ENCODE measurements around the gene FBXO44. TPM values are rescaled to one million over a fixed set of nuclear protein-coding genes. Genes with fewer than 3 reads are reported as not detected.

FBXO44 gene
- total RNA-seq, 1 experiment from 2014 or later = 19.3 TPM

- Histone ChIP-seq H3K27me3 (replicated peaks; ENCODE audit: insufficient read depth, low read depth, low read length, poor library complexity) (peaks cover 7% of the 10 kb centered on the region), H3K4me1 (ENCODE audit: insufficient read depth, low read length, poor library complexity, severe bottlenecking) (no peaks in the 10 kb centered on the region), H3K4me3 (ENCODE audit: low read depth, low read length, poor library complexity, severe bottlenecking) (no peak overlapping the region), H3K9me3 (ENCODE audit: low read depth, low read length, poor library complexity, severe bottlenecking) (no peaks in the 10 kb centered on the region), H3K27ac (ENCODE audit: low read depth, low read length, poor library complexity, severe bottlenecking) (no peak overlapping the region), H3K36me3 (ENCODE audit: insufficient read depth, low read length, poor library complexity, severe bottlenecking) (no peaks in the 10 kb centered on the region)
- DNase-seq (ENCODE audit: low spot score) = no peak
- BruUV-seq (replicated peaks) = no TSS peak
- intact Hi-C loops (cut with micrococcal nuclease; ENCODE audit: unreplicated experiment) = no loop called here
- ChIA-PET POLR2A (ENCODE audit: low non-redundant PET) (no interaction called here), CTCF (no interaction called here)
- TF ChIP-seq EZH2 (IDR thresholded peaks at IDR 0.05; ENCODE audit: borderline replicate concordance, low read depth, low read length, poor library complexity, severe bottlenecking) (no peak), CTCF (conservative IDR thresholded peaks at IDR 0.05; ENCODE audit: low read depth, low read length) (no peak)
Observed at GRCh38 chr1:11622398-11622797, 32.3 kb upstream of the FBXO44 start.

- H3K27ac ChIP-seq (ENCODE audit: low read depth, low read length, poor library complexity, severe bottlenecking) = no peak overlapping the region
- peaks cover 11% of the 10 kb centered on the region for H3K27me3 ChIP-seq (replicated peaks; ENCODE audit: insufficient read depth, low read depth, low read length, poor library complexity)
- BruUV-seq (replicated peaks) = no TSS peak
- ChIA-PET CTCF (no interaction called here), POLR2A (ENCODE audit: low non-redundant PET) (no interaction called here)
- TF ChIP-seq CTCF (conservative IDR thresholded peaks at IDR 0.05; ENCODE audit: low read depth, low read length) (no peak), EZH2 (IDR thresholded peaks at IDR 0.05; ENCODE audit: borderline replicate concordance, low read depth, low read length, poor library complexity, severe bottlenecking) (no peak)
- no peaks in the 10 kb centered on the region for H3K36me3 ChIP-seq (ENCODE audit: insufficient read depth, low read length, poor library complexity, severe bottlenecking)
- no peaks in the 10 kb centered on the region for H3K4me1 ChIP-seq (ENCODE audit: insufficient read depth, low read length, poor library complexity, severe bottlenecking)
- no peak overlapping the region for H3K4me3 ChIP-seq (ENCODE audit: low read depth, low read length, poor library complexity, severe bottlenecking)
- DNase-seq (ENCODE audit: low spot score) = no peak
- intact Hi-C loops (cut with micrococcal nuclease; ENCODE audit: unreplicated experiment) = no loop called here
- no peaks in the 10 kb centered on the region for H3K9me3 ChIP-seq (ENCODE audit: low read depth, low read length, poor library complexity, severe bottlenecking)
Observed at GRCh38 chr1:11623702-11624101, 31.0 kb upstream of the FBXO44 start.

GRCh38 chr1:11626551-11626950 lies 28.1 kb upstream of the FBXO44 start:
- ChIA-PET POLR2A (ENCODE audit: low non-redundant PET) (no interaction called here), CTCF (no interaction called here)
- no peaks in the 10 kb centered on the region for H3K9me3 ChIP-seq (ENCODE audit: low read depth, low read length, poor library complexity, severe bottlenecking)
- no peak overlapping the region for H3K4me3 ChIP-seq (ENCODE audit: low read depth, low read length, poor library complexity, severe bottlenecking)
- no TSS peak for BruUV-seq (replicated peaks)
- DNase-seq (ENCODE audit: low spot score) = no peak
- H3K36me3 ChIP-seq (ENCODE audit: insufficient read depth, low read length, poor library complexity, severe bottlenecking) = no peaks in the 10 kb centered on the region
- peaks cover 10% of the 10 kb centered on the region for H3K27me3 ChIP-seq (replicated peaks; ENCODE audit: insufficient read depth, low read depth, low read length, poor library complexity)
- no peak overlapping the region for H3K27ac ChIP-seq (ENCODE audit: low read depth, low read length, poor library complexity, severe bottlenecking)
- TF ChIP-seq EZH2 (IDR thresholded peaks at IDR 0.05; ENCODE audit: borderline replicate concordance, low read depth, low read length, poor library complexity, severe bottlenecking) (no peak), CTCF (conservative IDR thresholded peaks at IDR 0.05; ENCODE audit: low read depth, low read length) (no peak)
- H3K4me1 ChIP-seq (ENCODE audit: insufficient read depth, low read length, poor library complexity, severe bottlenecking) = no peaks in the 10 kb centered on the region
- intact Hi-C loops (cut with micrococcal nuclease; ENCODE audit: unreplicated experiment) = no loop called here
